ENCODE data around the gene ADAM23. TPM values are rescaled to one million over a fixed set of nuclear protein-coding genes. Genes with fewer than 3 reads are reported as not detected.
A peak's percentile ranks its signal among the peaks of the same experiment; 100 is the strongest.

ADAM23 gene
- total RNA-seq, 2 donors from 2014 or later, result 2.2 to 3.3 TPM

GRCh38 chr2:206463685-206464084 is 20.4 kb downstream of the ADAM23 start:
- H3K4me1 Mint-ChIP-seq, result no peaks in the 10 kb centered on the region
- H3K36me3 Mint-ChIP-seq (ENCODE audit: low read depth), result no peaks in the 10 kb centered on the region
- H3K27me3 Mint-ChIP-seq, result no peaks in the 10 kb centered on the region
- no peak overlapping the region for H3K4me3 Mint-ChIP-seq
- H3K27ac Mint-ChIP-seq, result no peak overlapping the region
- H3K9me3 Mint-ChIP-seq, result peaks cover 5% of the 10 kb centered on the region
- ATAC-seq (replicated peaks), result peak; percentile 59

GRCh38 chr2:206464597-206464996 is 21.3 kb downstream of the ADAM23 start:
- Mint-ChIP-seq H3K27ac (no peak overlapping the region), H3K27me3 (no peaks in the 10 kb centered on the region), H3K4me1 (no peaks in the 10 kb centered on the region), H3K36me3 (ENCODE audit: low read depth) (no peaks in the 10 kb centered on the region), H3K4me3 (no peak overlapping the region), H3K9me3 (peaks cover 5% of the 10 kb centered on the region)
- no peak for ATAC-seq (replicated peaks)

- H3K4me3 Mint-ChIP-seq, result no peak overlapping the region
- no peaks in the 10 kb centered on the region for H3K27me3 Mint-ChIP-seq
- H3K4me1 Mint-ChIP-seq, result no peaks in the 10 kb centered on the region
- peaks cover 8% of the 10 kb centered on the region for H3K9me3 Mint-ChIP-seq
- peak; percentile 56 for ATAC-seq (replicated peaks)
- no peaks in the 10 kb centered on the region for H3K36me3 Mint-ChIP-seq (ENCODE audit: low read depth)
- H3K27ac Mint-ChIP-seq, result no peak overlapping the region
Measured at GRCh38 chr2:206471524-206472062, 28.3 kb downstream of the ADAM23 start.

GRCh38 chr2:206472094-206472493 is 28.8 kb downstream of the ADAM23 start:
- Mint-ChIP-seq H3K36me3 (ENCODE audit: low read depth) (no peaks in the 10 kb centered on the region), H3K27me3 (no peaks in the 10 kb centered on the region), H3K27ac (no peak overlapping the region), H3K4me1 (no peaks in the 10 kb centered on the region), H3K4me3 (no peak overlapping the region), H3K9me3 (peaks cover 8% of the 10 kb centered on the region)
- no peak for ATAC-seq (replicated peaks)

GRCh38 chr2:206474099-206474498 is 30.8 kb downstream of the ADAM23 start:
- no peaks in the 10 kb centered on the region for H3K36me3 Mint-ChIP-seq (ENCODE audit: low read depth)
- ATAC-seq (replicated peaks), result no peak
- no peaks in the 10 kb centered on the region for H3K4me1 Mint-ChIP-seq
- H3K9me3 Mint-ChIP-seq, result peaks cover 3% of the 10 kb centered on the region
- H3K4me3 Mint-ChIP-seq, result no peak overlapping the region
- no peaks in the 10 kb centered on the region for H3K27me3 Mint-ChIP-seq
- H3K27ac Mint-ChIP-seq, result no peak overlapping the region

GRCh38 chr2:206477296-206477695 is 34.0 kb downstream of the ADAM23 start:
- no peaks in the 10 kb centered on the region for H3K36me3 Mint-ChIP-seq (ENCODE audit: low read depth)
- no peak overlapping the region for H3K4me3 Mint-ChIP-seq
- no peaks in the 10 kb centered on the region for H3K4me1 Mint-ChIP-seq
- H3K27me3 Mint-ChIP-seq, result peaks cover 6% of the 10 kb centered on the region
- no peak overlapping the region for H3K27ac Mint-ChIP-seq
- ATAC-seq (replicated peaks), result no peak
- H3K9me3 Mint-ChIP-seq, result no peaks in the 10 kb centered on the region

GRCh38 chr2:206478340-206478739 is 35.0 kb downstream of the ADAM23 start:
- no peaks in the 10 kb centered on the region for H3K36me3 Mint-ChIP-seq (ENCODE audit: low read depth)
- no peak overlapping the region for H3K4me3 Mint-ChIP-seq
- peaks cover 6% of the 10 kb centered on the region for H3K27me3 Mint-ChIP-seq
- H3K27ac Mint-ChIP-seq, result no peak overlapping the region
- H3K9me3 Mint-ChIP-seq, result no peaks in the 10 kb centered on the region
- H3K4me1 Mint-ChIP-seq, result no peaks in the 10 kb centered on the region
- no peak for ATAC-seq (replicated peaks)

- Mint-ChIP-seq H3K9me3 (no peaks in the 10 kb centered on the region), H3K36me3 (ENCODE audit: low read depth) (no peaks in the 10 kb centered on the region), H3K4me1 (no peaks in the 10 kb centered on the region), H3K27ac (no peak overlapping the region), H3K27me3 (peaks cover 6% of the 10 kb centered on the region), H3K4me3 (no peak overlapping the region)
- no peak for ATAC-seq (replicated peaks)
Measured at GRCh38 chr2:206480161-206480560, 36.8 kb downstream of the ADAM23 start.

GRCh38 chr2:206480620-206481019 is 37.3 kb downstream of the ADAM23 start:
- no peaks in the 10 kb centered on the region for H3K9me3 Mint-ChIP-seq
- no peak for ATAC-seq (replicated peaks)
- H3K27ac Mint-ChIP-seq, result no peak overlapping the region
- no peak overlapping the region for H3K4me3 Mint-ChIP-seq
- peaks cover 6% of the 10 kb centered on the region for H3K27me3 Mint-ChIP-seq
- no peaks in the 10 kb centered on the region for H3K4me1 Mint-ChIP-seq
- H3K36me3 Mint-ChIP-seq (ENCODE audit: low read depth), result no peaks in the 10 kb centered on the region

GRCh38 chr2:206481056-206481455 is 37.7 kb downstream of the ADAM23 start:
- no peak for ATAC-seq (replicated peaks)
- no peaks in the 10 kb centered on the region for H3K9me3 Mint-ChIP-seq
- H3K36me3 Mint-ChIP-seq (ENCODE audit: low read depth), result no peaks in the 10 kb centered on the region
- H3K27ac Mint-ChIP-seq, result no peak overlapping the region
- no peak overlapping the region for H3K4me3 Mint-ChIP-seq
- H3K4me1 Mint-ChIP-seq, result no peaks in the 10 kb centered on the region
- peaks cover 6% of the 10 kb centered on the region for H3K27me3 Mint-ChIP-seq

GRCh38 chr2:206482123-206482522 is 38.8 kb downstream of the ADAM23 start:
- ATAC-seq (replicated peaks), result no peak
- no peaks in the 10 kb centered on the region for H3K9me3 Mint-ChIP-seq
- H3K27me3 Mint-ChIP-seq, result peaks cover 10% of the 10 kb centered on the region
- H3K4me3 Mint-ChIP-seq, result no peak overlapping the region
- H3K36me3 Mint-ChIP-seq (ENCODE audit: low read depth), result no peaks in the 10 kb centered on the region
- no peak overlapping the region for H3K27ac Mint-ChIP-seq
- no peaks in the 10 kb centered on the region for H3K4me1 Mint-ChIP-seq

- Mint-ChIP-seq H3K4me1 (no peaks in the 10 kb centered on the region), H3K4me3 (no peak overlapping the region), H3K27ac (no peak overlapping the region), H3K36me3 (ENCODE audit: low read depth) (no peaks in the 10 kb centered on the region), H3K9me3 (no peaks in the 10 kb centered on the region), H3K27me3 (peaks cover 10% of the 10 kb centered on the region)
- no peak for ATAC-seq (replicated peaks)
Measured at GRCh38 chr2:206482633-206483032, 39.3 kb downstream of the ADAM23 start.

- Mint-ChIP-seq H3K27me3 (peaks cover 4% of the 10 kb centered on the region), H3K9me3 (no peaks in the 10 kb centered on the region), H3K36me3 (ENCODE audit: low read depth) (no peaks in the 10 kb centered on the region), H3K4me3 (no peak overlapping the region), H3K27ac (no peak overlapping the region), H3K4me1 (no peaks in the 10 kb centered on the region)
- no peak for ATAC-seq (replicated peaks)
Measured at GRCh38 chr2:206488053-206488452, 44.7 kb downstream of the ADAM23 start.

- Mint-ChIP-seq H3K4me1 (no peaks in the 10 kb centered on the region), H3K36me3 (ENCODE audit: low read depth) (no peaks in the 10 kb centered on the region), H3K4me3 (no peak overlapping the region), H3K27me3 (peaks cover 4% of the 10 kb centered on the region), H3K27ac (no peak overlapping the region), H3K9me3 (no peaks in the 10 kb centered on the region)
- ATAC-seq (replicated peaks), result peak; percentile 73
Measured at GRCh38 chr2:206488623-206489022, 45.3 kb downstream of the ADAM23 start.

- no peaks in the 10 kb centered on the region for H3K4me1 Mint-ChIP-seq
- ATAC-seq (replicated peaks), result no peak
- H3K9me3 Mint-ChIP-seq, result no peaks in the 10 kb centered on the region
- no peaks in the 10 kb centered on the region for H3K27me3 Mint-ChIP-seq
- no peaks in the 10 kb centered on the region for H3K36me3 Mint-ChIP-seq (ENCODE audit: low read depth)
- no peak overlapping the region for H3K4me3 Mint-ChIP-seq
- no peak overlapping the region for H3K27ac Mint-ChIP-seq
Measured at GRCh38 chr2:206494061-206494460, 50.7 kb downstream of the ADAM23 start.

- Mint-ChIP-seq H3K4me1 (no peaks in the 10 kb centered on the region), H3K4me3 (no peak overlapping the region), H3K9me3 (peaks cover 3% of the 10 kb centered on the region)
Measured at GRCh38 chr2:206502729-206503128, 59.4 kb downstream of the ADAM23 start.

More at GRCh38 chr2:206502729-206503128, 59.4 kb downstream of the ADAM23 start:
- Mint-ChIP-seq H3K36me3 (ENCODE audit: low read depth) (no peaks in the 10 kb centered on the region), H3K27ac (no peak overlapping the region), H3K27me3 (peaks cover 5% of the 10 kb centered on the region)
- ATAC-seq (replicated peaks), result no peak
